D721Med (cell line): ENCODE measurements around the gene PPP1R11.
"Not testable (repeated sequence)": the region's sequence is repeated elsewhere in the genome, so short reads cannot be mapped to it uniquely, and the experiment has no call there.

ENCODE experiments used
- DNase-seq: peaks from one replicate; pipeline ENCODE4 v3.0.0; 2011; ENCODE audit warnings: low spot score; ENCODE audit not compliant: insufficient read length
- FAIRE-seq: peaks from 2 replicates; lab custom pipeline; 2011; peaks lifted over from hg19 to GRCh38; lab: Jason Lieb, UNC
- TF ChIP-seq, protein P1 (sequence below): IDR thresholded peaks from 2 replicates; pipeline ENCODE4 v1.5.1; 2012; ENCODE audit warnings: mild to moderate bottlenecking, control low read depth; ENCODE audit not compliant: insufficient read depth; ENCODE audit errors: missing control alignments

The PPP1R11 gene

DNA sequence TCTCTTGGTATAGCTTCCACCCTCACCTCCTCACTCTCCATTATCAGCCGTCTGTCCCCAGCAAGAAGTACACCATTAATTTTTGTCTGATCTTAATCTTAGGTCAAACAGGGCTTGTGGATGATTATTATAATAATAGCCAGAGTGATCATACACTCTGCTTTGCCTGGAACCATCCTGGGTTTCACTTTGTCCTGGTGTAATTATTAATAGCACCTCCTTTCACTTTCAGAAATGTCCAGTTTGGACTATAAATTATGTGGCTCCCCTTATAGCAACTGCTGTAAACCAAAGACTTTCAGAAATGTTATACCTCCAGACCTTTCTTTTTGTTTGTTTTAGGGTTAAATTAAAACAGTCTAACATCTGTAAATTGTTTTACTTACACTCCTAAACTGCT is 46.8 kb downstream of the PPP1R11 start:
- TF ChIP-seq, protein P1, sequence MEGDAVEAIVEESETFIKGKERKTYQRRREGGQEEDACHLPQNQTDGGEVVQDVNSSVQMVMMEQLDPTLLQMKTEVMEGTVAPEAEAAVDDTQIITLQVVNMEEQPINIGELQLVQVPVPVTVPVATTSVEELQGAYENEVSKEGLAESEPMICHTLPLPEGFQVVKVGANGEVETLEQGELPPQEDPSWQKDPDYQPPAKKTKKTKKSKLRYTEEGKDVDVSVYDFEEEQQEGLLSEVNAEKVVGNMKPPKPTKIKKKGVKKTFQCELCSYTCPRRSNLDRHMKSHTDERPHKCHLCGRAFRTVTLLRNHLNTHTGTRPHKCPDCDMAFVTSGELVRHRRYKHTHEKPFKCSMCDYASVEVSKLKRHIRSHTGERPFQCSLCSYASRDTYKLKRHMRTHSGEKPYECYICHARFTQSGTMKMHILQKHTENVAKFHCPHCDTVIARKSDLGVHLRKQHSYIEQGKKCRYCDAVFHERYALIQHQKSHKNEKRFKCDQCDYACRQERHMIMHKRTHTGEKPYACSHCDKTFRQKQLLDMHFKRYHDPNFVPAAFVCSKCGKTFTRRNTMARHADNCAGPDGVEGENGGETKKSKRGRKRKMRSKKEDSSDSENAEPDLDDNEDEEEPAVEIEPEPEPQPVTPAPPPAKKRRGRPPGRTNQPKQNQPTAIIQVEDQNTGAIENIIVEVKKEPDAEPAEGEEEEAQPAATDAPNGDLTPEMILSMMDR: no peak
- DNase-seq: no peak
- FAIRE-seq: no peak

DNA sequence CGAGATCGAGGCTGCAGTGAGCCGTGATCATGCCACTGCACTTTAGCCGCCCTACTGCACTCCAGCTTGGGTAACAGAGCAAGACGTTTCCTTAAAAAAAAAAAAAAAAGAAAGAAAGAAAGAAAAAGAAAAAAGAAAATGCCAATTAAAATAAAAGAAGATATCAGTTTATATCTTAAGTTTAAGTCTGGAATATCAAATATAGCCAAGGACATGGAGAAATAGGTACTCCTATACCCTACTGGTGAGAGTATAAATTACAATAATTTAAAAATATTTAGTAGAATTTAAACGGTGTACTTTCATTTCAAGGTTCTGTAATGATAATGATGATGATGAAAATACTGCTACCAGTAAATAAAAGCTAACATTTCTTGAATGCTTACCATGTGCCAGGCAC is 49.7 kb downstream of the PPP1R11 start:
- DNase-seq (no peak), FAIRE-seq (no peak)
- TF ChIP-seq, protein P1: no peak

DNA sequence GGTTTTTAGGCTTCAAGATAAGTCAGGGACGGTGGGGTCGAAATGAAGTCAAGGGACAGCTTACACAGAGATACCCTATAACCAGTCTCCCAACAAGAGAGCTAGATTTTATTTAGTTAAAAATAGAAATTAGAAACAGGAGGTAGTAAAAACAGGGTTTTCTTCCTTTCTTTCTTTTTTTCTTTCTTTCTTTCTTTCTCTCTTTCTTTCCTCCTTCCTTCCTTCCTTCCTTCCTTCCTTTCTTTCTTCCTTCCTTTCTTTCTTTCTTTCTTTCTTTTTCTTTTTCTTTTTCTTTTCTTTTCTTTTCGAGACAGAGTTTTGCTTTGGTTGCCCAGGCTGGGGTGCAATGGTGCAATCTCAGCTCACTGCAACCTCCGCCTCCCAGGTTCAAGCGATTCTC is 51.7 kb downstream of the PPP1R11 start:
- not testable (repeated sequence) for FAIRE-seq, DNase-seq
